Measurements from ENCODE around the gene SORBS2.

DNA sequence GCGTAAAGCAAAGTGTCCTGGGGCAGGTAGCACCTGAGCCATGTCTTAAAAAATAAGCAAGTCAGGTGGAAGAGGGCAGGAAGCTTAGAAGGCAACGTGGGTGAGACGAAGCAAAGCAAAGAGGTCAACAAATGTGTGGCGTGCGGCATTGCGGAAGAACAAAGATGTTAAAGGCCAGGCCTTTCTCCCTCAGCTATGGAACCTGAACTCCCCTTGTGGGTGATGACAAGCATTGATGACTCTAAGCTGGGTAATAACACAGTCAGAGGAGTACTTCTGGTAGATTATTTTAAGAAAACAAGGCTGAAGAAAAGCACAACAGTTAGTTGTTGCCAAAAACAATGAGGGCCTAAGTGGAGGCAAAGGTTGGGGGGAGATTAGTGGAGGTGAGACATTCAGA is 29.0 kb upstream of the SORBS2 start:
- TF ChIP-seq, protein P1, sequence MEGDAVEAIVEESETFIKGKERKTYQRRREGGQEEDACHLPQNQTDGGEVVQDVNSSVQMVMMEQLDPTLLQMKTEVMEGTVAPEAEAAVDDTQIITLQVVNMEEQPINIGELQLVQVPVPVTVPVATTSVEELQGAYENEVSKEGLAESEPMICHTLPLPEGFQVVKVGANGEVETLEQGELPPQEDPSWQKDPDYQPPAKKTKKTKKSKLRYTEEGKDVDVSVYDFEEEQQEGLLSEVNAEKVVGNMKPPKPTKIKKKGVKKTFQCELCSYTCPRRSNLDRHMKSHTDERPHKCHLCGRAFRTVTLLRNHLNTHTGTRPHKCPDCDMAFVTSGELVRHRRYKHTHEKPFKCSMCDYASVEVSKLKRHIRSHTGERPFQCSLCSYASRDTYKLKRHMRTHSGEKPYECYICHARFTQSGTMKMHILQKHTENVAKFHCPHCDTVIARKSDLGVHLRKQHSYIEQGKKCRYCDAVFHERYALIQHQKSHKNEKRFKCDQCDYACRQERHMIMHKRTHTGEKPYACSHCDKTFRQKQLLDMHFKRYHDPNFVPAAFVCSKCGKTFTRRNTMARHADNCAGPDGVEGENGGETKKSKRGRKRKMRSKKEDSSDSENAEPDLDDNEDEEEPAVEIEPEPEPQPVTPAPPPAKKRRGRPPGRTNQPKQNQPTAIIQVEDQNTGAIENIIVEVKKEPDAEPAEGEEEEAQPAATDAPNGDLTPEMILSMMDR (IDR thresholded peaks at IDR 0.05), result no peak
- TF ChIP-seq POLR2A (IDR thresholded peaks at IDR 0.05), result no peak
